ENCODE measurements around the gene TIMM10. TPM values are rescaled to one million over a fixed set of nuclear protein-coding genes. Genes with fewer than 3 reads are reported as not detected.

The TIMM10 gene
- total and polyA plus RNA-seq, 4 donors = 19.8 to 77.4 (median 30.3) TPM

- no peaks in the 10 kb centered on the region for H3K9me3 ChIP-seq (ENCODE audit: control insufficient read depth in 4 of 4, low read length in 3 of 4)
- DNase-seq (ENCODE audit: low spot score) = no peak
- 38% methylated on average over 6 of the region's 6 CpGs for WGBS
- H3K27me3 ChIP-seq (ENCODE audit: control insufficient read depth in 4 of 4, insufficient read depth in 4 of 4, low read length in 3 of 4) = no peaks in the 10 kb centered on the region
- peaks cover 0 to 8% (median 4%) of the 10 kb centered on the region in 4 donors for H3K36me3 ChIP-seq (ENCODE audit: control insufficient read depth in 4 of 4, insufficient read depth in 3 of 4, low read depth in 1 of 4, low read length in 3 of 4)
- H3K9ac ChIP-seq (ENCODE audit: low read depth in 1 of 2, low read length in 2 of 2) = no peak overlapping the region
- H3K4me1 ChIP-seq (ENCODE audit: control insufficient read depth in 4 of 4, insufficient read depth in 4 of 4, low read length in 3 of 4) = peaks cover 44 to 93% (median 89%) of the 10 kb centered on the region in 4 donors
- peak overlapping the region; percentile 58 to 74 for H3K27ac ChIP-seq (ENCODE audit: low read depth in 1 of 2, low read length in 2 of 2)
- TF ChIP-seq EGR1 (IDR thresholded peaks at IDR 0.05; ENCODE audit: low read depth in 2 of 2) (no peak), MAX (IDR thresholded peaks at IDR 0.05) (no peak), SP1 (IDR thresholded peaks at IDR 0.05) (peak; percentile 55), RXRA (IDR thresholded peaks at IDR 0.05) (peak; percentile 37 to 71), FOXA1 (IDR thresholded peaks at IDR 0.05) (peak; percentile 23), TAF1 (conservative IDR thresholded peaks at IDR 0.05) (peak; percentile 41), HNF4A (conservative IDR thresholded peaks at IDR 0.05) (peak in 1 of 2 donors; percentile 54), CTCF (IDR thresholded peaks at IDR 0.05; ENCODE audit: low read depth, low read length, missing input control) (no peak)
- H3K4me3 ChIP-seq (ENCODE audit: low read depth in 1 of 3, low read length in 3 of 3) = no peak overlapping the region
Measured at GRCh38 chr11:57498540-57498939, 32.0 kb downstream of the TIMM10 start.

GRCh38 chr11:57497303-57498247, 33.0 kb downstream of the TIMM10 start:
- peaks cover 37 to 89% (median 81%) of the 10 kb centered on the region in 4 donors for H3K4me1 ChIP-seq (ENCODE audit: control insufficient read depth in 4 of 4, insufficient read depth in 4 of 4, low read length in 3 of 4)
- no peak for TF ChIP-seq EGR1 (IDR thresholded peaks at IDR 0.05; ENCODE audit: low read depth in 2 of 2)
- TF ChIP-seq REST (IDR thresholded peaks at IDR 0.05) = peak; percentile 42
- no peak for TF ChIP-seq GABPA (IDR thresholded peaks at IDR 0.05 in 1 of 2, conservative IDR thresholded peaks at IDR 0.05 in 1 of 2)
- peak; percentile 33 for TF ChIP-seq FOXA2 (IDR thresholded peaks at IDR 0.05)
- TF ChIP-seq JUND (IDR thresholded peaks at IDR 0.05) = peak; percentile 75 to 83
- peak; percentile 28 for TF ChIP-seq ATF3 (IDR thresholded peaks at IDR 0.05)
- TF ChIP-seq FOXA1 (IDR thresholded peaks at IDR 0.05) = no peak
- peak; percentile 73 for TF ChIP-seq MAX (IDR thresholded peaks at IDR 0.05)
- peak; percentile 23 for TF ChIP-seq ZBTB33 (IDR thresholded peaks at IDR 0.05)
- TF ChIP-seq TAF1 (conservative IDR thresholded peaks at IDR 0.05) = no peak
- TF ChIP-seq YY1 (IDR thresholded peaks at IDR 0.05) = no peak
- TF ChIP-seq CTCF (IDR thresholded peaks at IDR 0.05; ENCODE audit: low read depth, low read length, missing input control) = no peak
- TF ChIP-seq NR2F2 (IDR thresholded peaks at IDR 0.05) = peak; percentile 75
- peak; percentile 95 for TF ChIP-seq HNF4G (IDR thresholded peaks at IDR 0.05)
- TF ChIP-seq RAD21 (IDR thresholded peaks at IDR 0.05) = peak in 1 of 2 donors; percentile 24
- peak; percentile 93 to 98 for TF ChIP-seq HNF4A (conservative IDR thresholded peaks at IDR 0.05)
- peak; percentile 85 to 92 for TF ChIP-seq RXRA (IDR thresholded peaks at IDR 0.05)
- TF ChIP-seq SP1 (IDR thresholded peaks at IDR 0.05) = peak; percentile 97
- H3K27me3 ChIP-seq (ENCODE audit: control insufficient read depth in 4 of 4, insufficient read depth in 4 of 4, low read length in 3 of 4) = no peaks in the 10 kb centered on the region
- H3K9ac ChIP-seq (ENCODE audit: low read depth in 1 of 2, low read length in 2 of 2) = no peak overlapping the region
- peaks cover 3 to 8% (median 4%) of the 10 kb centered on the region in 4 donors for H3K36me3 ChIP-seq (ENCODE audit: control insufficient read depth in 4 of 4, insufficient read depth in 3 of 4, low read depth in 1 of 4, low read length in 3 of 4)
- peak overlapping the region; percentile 58 to 74 for H3K27ac ChIP-seq (ENCODE audit: low read depth in 1 of 2, low read length in 2 of 2)
- 38% methylated on average over 15 of the region's 15 CpGs for WGBS
- no peaks in the 10 kb centered on the region for H3K9me3 ChIP-seq (ENCODE audit: control insufficient read depth in 4 of 4, low read length in 3 of 4)
- peak overlapping the region in 2 of 3 donors; percentile 14 to 20 for H3K4me3 ChIP-seq (ENCODE audit: low read depth in 1 of 3, low read length in 3 of 3)
- no peak for DNase-seq (ENCODE audit: low spot score)
